HEK293 (cell line): Measurements from ENCODE around the gene GSC2.
A peak's percentile ranks its signal among the peaks of the same experiment; 100 is the strongest.

Experiments used
- BCL11A ChIP-seq: fragments of 450-650 bp; formaldehyde crosslinking; IDR thresholded peaks from 2 replicates; pipeline ENCODE4 v1.5.1; 2016; ENCODE audit warnings: low read depth, missing biosample characterization, missing genetic modification characterization
- GLI4 ChIP-seq: fragments of 450-650 bp; formaldehyde crosslinking; IDR thresholded peaks from 2 replicates; pipeline ENCODE4 v1.5.1; 2016; ENCODE audit warnings: missing biosample characterization, missing genetic modification characterization
- KLF10 ChIP-seq: fragments of 450-650 bp; IDR thresholded peaks from 2 replicates; pipeline ENCODE4 v1.5.1; 2018; ENCODE audit warnings: missing biosample characterization, mild to moderate bottlenecking, missing genetic modification characterization
- KLF8 ChIP-seq: fragments of 450-650 bp; formaldehyde crosslinking; IDR thresholded peaks from 2 replicates; pipeline ENCODE4 v1.5.1; 2016; ENCODE audit warnings: missing biosample characterization, missing genetic modification characterization
- MEIS1 ChIP-seq: sonication (generic); formaldehyde crosslinking; IDR thresholded peaks from 2 replicates; pipeline ENCODE4 v1.8.1; 2022; ENCODE audit warnings: missing genetic modification reagents, mild to moderate bottlenecking, borderline replicate concordance
- OSR2 ChIP-seq: fragments of 450-650 bp; formaldehyde crosslinking; IDR thresholded peaks from 2 replicates; pipeline ENCODE4 v1.5.1; 2016; ENCODE audit warnings: missing biosample characterization, missing genetic modification characterization
- SALL2 ChIP-seq: fragments of 450-650 bp; formaldehyde crosslinking; IDR thresholded peaks from 2 replicates; pipeline ENCODE4 v1.5.0; 2017; ENCODE audit warnings: missing biosample characterization, mild to moderate bottlenecking, missing genetic modification characterization, borderline replicate concordance
- SP2 ChIP-seq: fragments of 450-650 bp; formaldehyde crosslinking; IDR thresholded peaks from 2 replicates; pipeline ENCODE4 v1.5.1; 2016; ENCODE audit warnings: missing biosample characterization, missing genetic modification characterization
- SP7 ChIP-seq: fragments of 450-650 bp; formaldehyde crosslinking; IDR thresholded peaks from 2 replicates; pipeline ENCODE4 v1.5.1; 2016; ENCODE audit warnings: missing biosample characterization, missing genetic modification characterization
- TRIM28 ChIP-seq: IDR thresholded peaks from 2 replicates; pipeline ENCODE4 v1.6.1; 2011; ENCODE audit warnings: low read length, control low read depth, borderline replicate concordance
- ZFHX2 ChIP-seq: fragments of 450-650 bp; formaldehyde crosslinking; conservative IDR thresholded peaks from 2 replicates; pipeline ENCODE4 v1.5.1; 2016; ENCODE audit warnings: missing biosample characterization, missing genetic modification characterization
- ZNF121 ChIP-seq: fragments of 450-650 bp; formaldehyde crosslinking; IDR thresholded peaks from 2 replicates; pipeline ENCODE4 v1.5.1; 2016; ENCODE audit warnings: missing biosample characterization, missing genetic modification characterization
- ZNF248 ChIP-seq: fragments of 450-650 bp; formaldehyde crosslinking; IDR thresholded peaks from 2 replicates; pipeline ENCODE4 v1.5.1; 2017; ENCODE audit warnings: missing biosample characterization, missing genetic modification characterization
- ZNF311 ChIP-seq: fragments of 450-650 bp; formaldehyde crosslinking; IDR thresholded peaks from 2 replicates; pipeline ENCODE4 v1.5.1; 2017; ENCODE audit warnings: missing biosample characterization, missing genetic modification characterization, borderline replicate concordance
- ZNF350 ChIP-seq: fragments of 450-650 bp; formaldehyde crosslinking; IDR thresholded peaks from 2 replicates; pipeline ENCODE4 v1.5.0; 2017; ENCODE audit warnings: missing biosample characterization, mild to moderate bottlenecking, missing genetic modification characterization
- ZNF404 ChIP-seq: fragments of 450-650 bp; formaldehyde crosslinking; IDR thresholded peaks from 2 replicates; pipeline ENCODE4 v1.5.1; 2017; ENCODE audit warnings: missing biosample characterization, missing genetic modification characterization
- ZNF473 ChIP-seq: fragments of 450-650 bp; formaldehyde crosslinking; IDR thresholded peaks from 2 replicates; pipeline ENCODE4 v1.5.1; 2017; ENCODE audit warnings: missing biosample characterization, missing genetic modification characterization
- ZNF488 ChIP-seq: fragments of 450-650 bp; formaldehyde crosslinking; IDR thresholded peaks from 2 replicates; pipeline ENCODE4 v1.5.1; 2016; ENCODE audit warnings: missing biosample characterization, missing genetic modification characterization
- ZNF558 ChIP-seq: fragments of 450-650 bp; formaldehyde crosslinking; IDR thresholded peaks from 2 replicates; pipeline ENCODE4 v1.5.1; 2016; ENCODE audit warnings: missing biosample characterization, missing genetic modification characterization
- ZNF561 ChIP-seq: fragments of 450-650 bp; IDR thresholded peaks from 2 replicates; pipeline ENCODE4 v1.5.1; 2018; ENCODE audit warnings: missing biosample characterization, missing genetic modification characterization, borderline replicate concordance
- ZNF600 ChIP-seq: fragments of 450-650 bp; formaldehyde crosslinking; IDR thresholded peaks from 2 replicates; pipeline ENCODE4 v1.5.1; 2016; ENCODE audit warnings: missing biosample characterization, missing genetic modification characterization
- ZNF692 ChIP-seq: fragments of 450-650 bp; formaldehyde crosslinking; IDR thresholded peaks from 2 replicates; pipeline ENCODE4 v1.5.1; 2016; ENCODE audit warnings: missing biosample characterization, missing genetic modification characterization
- ZNF747 ChIP-seq: fragments of 450-650 bp; formaldehyde crosslinking; IDR thresholded peaks from 2 replicates; pipeline ENCODE4 v1.5.1; 2016; ENCODE audit warnings: missing biosample characterization, missing genetic modification characterization
- ZNF792 ChIP-seq: fragments of 450-650 bp; formaldehyde crosslinking; IDR thresholded peaks from 2 replicates; pipeline ENCODE4 v1.5.1; 2016; ENCODE audit warnings: missing biosample characterization, missing genetic modification characterization
- ZNF843 ChIP-seq: fragments of 450-650 bp; formaldehyde crosslinking; IDR thresholded peaks from 2 replicates; pipeline ENCODE4 v1.5.1; 2016; ENCODE audit warnings: missing biosample characterization, missing genetic modification characterization
- TF ChIP-seq, protein P1 (sequence below): fragments of 450-650 bp; formaldehyde crosslinking; IDR thresholded peaks from 2 replicates; pipeline ENCODE4 v1.5.1; 2016; ENCODE audit warnings: missing biosample characterization, missing genetic modification characterization

GSC2 gene

GRCh38 chr22:19176175-19176643 is 26.1 kb upstream of the GSC2 start (continued):
- TF ChIP-seq BCL11A (tag by site-specific recombination) (0 out of 2 replicates have a peak, but pooled peaks have one; percentile 22), KLF8 (tag by site-specific recombination) (peak; percentile 65), OSR2 (no peak), ZNF792 (tag by site-specific recombination) (no peak), MEIS1 (CRISPR knock-in tag) (no peak), ZNF600 (tag by site-specific recombination) (0 out of 2 replicates have a peak, but pooled peaks have one; percentile 33), GLI4 (tag by site-specific recombination) (no peak), TRIM28 (no peak), ZNF121 (tag by site-specific recombination) (no peak), ZNF404 (tag by site-specific recombination) (no peak), SP7 (tag by site-specific recombination) (0 out of 2 replicates have a peak, but pooled peaks have one; percentile 11), ZNF473 (tag by site-specific recombination) (no peak), ZNF350 (tag by site-specific recombination) (no peak), ZNF747 (tag by site-specific recombination) (no peak), SALL2 (tag by site-specific recombination) (no peak), ZNF558 (no peak), ZNF248 (tag by site-specific recombination) (no peak), ZNF843 (no peak), ZNF561 (tag by site-specific recombination) (no peak), ZNF311 (tag by site-specific recombination) (no peak), ZFHX2 (tag by site-specific recombination) (peak; percentile 59), ZNF692 (tag by site-specific recombination) (peak; percentile 55), KLF10 (tag by site-specific recombination) (0 out of 2 replicates have a peak, but pooled peaks have one; percentile 24), ZNF488 (tag by site-specific recombination) (no peak), SP2 (tag by site-specific recombination) (peak; percentile 55)
- TF ChIP-seq, protein P1, sequence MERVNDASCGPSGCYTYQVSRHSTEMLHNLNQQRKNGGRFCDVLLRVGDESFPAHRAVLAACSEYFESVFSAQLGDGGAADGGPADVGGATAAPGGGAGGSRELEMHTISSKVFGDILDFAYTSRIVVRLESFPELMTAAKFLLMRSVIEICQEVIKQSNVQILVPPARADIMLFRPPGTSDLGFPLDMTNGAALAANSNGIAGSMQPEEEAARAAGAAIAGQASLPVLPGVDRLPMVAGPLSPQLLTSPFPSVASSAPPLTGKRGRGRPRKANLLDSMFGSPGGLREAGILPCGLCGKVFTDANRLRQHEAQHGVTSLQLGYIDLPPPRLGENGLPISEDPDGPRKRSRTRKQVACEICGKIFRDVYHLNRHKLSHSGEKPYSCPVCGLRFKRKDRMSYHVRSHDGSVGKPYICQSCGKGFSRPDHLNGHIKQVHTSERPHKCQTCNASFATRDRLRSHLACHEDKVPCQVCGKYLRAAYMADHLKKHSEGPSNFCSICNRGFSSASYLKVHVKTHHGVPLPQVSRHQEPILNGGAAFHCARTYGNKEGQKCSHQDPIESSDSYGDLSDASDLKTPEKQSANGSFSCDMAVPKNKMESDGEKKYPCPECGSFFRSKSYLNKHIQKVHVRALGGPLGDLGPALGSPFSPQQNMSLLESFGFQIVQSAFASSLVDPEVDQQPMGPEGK (tag by site-specific recombination): peak; percentile 72
